C4-2B (cell line): ENCODE results near the gene NHERF1.

Source experiments
- ZFX ChIP-seq: fragments of 450-650 bp; IDR thresholded peaks from 2 replicates; pipeline ENCODE4 v1.6.1; 2017
- TF ChIP-seq, protein P1 (sequence below): fragments of 450-650 bp; conservative IDR thresholded peaks from 2 replicates; pipeline ENCODE4 v1.5.1; 2017; ENCODE audit warnings: mild to moderate bottlenecking

DNA sequence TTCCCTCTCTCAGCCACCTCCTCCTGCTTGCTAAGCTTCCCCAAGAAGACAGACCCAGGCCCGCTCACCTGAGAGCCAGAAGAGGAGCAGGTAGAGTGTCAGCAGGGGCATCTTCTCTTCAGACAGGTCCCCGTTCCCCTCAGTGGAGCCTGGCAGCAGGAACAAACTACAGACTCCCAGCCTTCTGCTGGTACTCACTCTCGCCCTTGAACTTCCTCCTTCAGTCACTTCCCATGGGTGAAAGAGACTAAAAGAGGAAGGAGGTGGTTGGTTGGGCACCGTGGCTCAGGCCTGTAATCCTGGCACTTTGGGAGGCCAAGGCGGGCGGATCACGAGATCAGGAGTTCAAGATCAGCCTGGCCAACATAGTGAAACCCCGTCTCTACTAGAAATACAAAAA is 35.7 kb upstream of the NHERF1 start, which contains the start of gene CD300LF:
- TF ChIP-seq, protein P1, sequence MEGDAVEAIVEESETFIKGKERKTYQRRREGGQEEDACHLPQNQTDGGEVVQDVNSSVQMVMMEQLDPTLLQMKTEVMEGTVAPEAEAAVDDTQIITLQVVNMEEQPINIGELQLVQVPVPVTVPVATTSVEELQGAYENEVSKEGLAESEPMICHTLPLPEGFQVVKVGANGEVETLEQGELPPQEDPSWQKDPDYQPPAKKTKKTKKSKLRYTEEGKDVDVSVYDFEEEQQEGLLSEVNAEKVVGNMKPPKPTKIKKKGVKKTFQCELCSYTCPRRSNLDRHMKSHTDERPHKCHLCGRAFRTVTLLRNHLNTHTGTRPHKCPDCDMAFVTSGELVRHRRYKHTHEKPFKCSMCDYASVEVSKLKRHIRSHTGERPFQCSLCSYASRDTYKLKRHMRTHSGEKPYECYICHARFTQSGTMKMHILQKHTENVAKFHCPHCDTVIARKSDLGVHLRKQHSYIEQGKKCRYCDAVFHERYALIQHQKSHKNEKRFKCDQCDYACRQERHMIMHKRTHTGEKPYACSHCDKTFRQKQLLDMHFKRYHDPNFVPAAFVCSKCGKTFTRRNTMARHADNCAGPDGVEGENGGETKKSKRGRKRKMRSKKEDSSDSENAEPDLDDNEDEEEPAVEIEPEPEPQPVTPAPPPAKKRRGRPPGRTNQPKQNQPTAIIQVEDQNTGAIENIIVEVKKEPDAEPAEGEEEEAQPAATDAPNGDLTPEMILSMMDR, result no peak
- no peak for TF ChIP-seq ZFX
